Right forelimb (tissue), 1 donor: ENCODE data around the gene FETUB.
"Not testable (repeated sequence)": the region's sequence is repeated elsewhere in the genome, so short reads cannot be mapped to it uniquely, and the experiment has no call there.

Source experiments
- DNase-seq: peaks from one replicate; pipeline ENCODE4 v3.0.0-alpha.2; 2018

The FETUB gene

GRCh38 chr3:186683979-186684378 lies 43.8 kb downstream of the FETUB start:
- no peak for DNase-seq

GRCh38 chr3:186686475-186686874 lies 46.3 kb downstream of the FETUB start:
- DNase-seq = not testable (repeated sequence)

- no peak for DNase-seq
Observed at GRCh38 chr3:186687120-186687651, 47.0 kb downstream of the FETUB start.

DNA sequence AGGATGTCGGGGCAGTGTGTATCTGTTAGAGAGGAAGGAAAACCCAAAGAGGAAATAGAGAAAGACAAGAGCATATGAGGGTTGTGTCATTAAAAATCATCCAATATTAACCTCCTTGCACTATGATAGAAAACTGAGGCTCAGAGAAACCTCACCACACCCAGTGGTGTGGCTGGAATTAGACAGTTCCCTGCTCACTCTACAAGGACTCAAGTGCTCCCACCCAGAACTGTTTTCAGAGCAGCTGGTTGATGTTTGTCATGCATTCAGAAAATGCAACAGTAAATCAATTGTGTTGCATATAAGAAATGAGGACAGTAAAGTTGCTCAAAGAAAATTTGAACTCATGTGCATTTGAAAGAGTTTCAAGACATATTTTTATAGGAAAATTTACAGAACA lies 50.1 kb downstream of the FETUB start:
- DNase-seq = not testable (repeated sequence)

- DNase-seq = no peak
Observed at GRCh38 chr3:186691676-186692075, 51.5 kb downstream of the FETUB start.

- no peak for DNase-seq
Observed at GRCh38 chr3:186693843-186694242, 53.6 kb downstream of the FETUB start.

DNA sequence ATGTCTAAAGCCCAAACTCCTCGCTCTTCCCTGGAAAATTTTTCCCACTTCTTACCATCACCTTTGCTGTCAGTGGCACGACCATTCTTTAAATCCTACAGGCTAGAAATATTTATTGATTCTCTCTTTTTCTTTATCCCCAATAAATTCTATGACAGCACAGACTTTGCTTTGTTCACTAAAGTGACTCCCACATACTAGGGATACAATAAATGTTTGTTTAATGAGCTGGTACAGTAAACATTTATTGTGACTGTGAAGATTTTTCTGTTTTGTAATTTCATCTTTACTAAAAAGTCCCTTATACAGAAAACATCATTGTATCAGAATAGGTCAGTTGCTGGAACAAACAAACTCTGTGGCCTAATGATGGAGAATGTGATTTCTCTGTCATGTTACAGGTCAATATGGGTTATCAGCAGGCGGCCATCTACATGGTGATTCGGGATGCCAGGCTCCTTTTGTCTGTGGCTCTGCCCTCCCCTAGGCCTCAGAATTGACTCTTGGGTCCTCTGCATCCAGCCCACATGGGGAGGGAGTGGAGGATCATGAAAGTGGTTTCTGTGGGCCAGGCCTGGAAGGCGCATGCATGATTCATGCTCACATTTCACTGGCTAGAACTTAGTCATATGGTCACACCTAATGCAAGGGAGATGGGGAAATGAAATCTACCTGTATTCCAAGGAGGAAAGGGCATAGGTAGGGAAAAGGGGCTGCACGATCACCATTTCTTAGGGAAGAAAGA lies 54.3 kb downstream of the FETUB start:
- DNase-seq = no peak

GRCh38 chr3:186696522-186696921 lies 56.3 kb downstream of the FETUB start:
- no peak for DNase-seq

DNA sequence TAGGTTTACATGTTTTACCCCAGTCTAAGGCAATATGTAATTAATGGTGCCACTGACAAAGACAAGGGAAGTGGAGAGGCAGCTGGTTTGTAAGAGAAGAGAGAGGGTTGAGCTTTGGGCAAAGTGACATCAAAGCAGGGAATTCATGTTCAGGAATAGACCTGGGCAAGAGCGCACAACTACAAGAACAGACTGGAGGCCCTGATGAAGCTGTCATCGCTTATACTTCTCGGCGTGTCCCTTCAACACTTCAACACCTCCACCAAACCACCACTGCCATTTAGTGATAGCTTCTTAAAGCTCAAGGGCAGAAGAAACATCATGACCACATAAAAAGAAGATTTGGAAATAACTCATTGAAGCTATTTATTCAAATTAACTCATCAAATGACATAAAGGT lies 57.3 kb downstream of the FETUB start:
- no peak for DNase-seq

GRCh38 chr3:186700267-186700666 lies 60.1 kb downstream of the FETUB start:
- DNase-seq = no peak

DNA sequence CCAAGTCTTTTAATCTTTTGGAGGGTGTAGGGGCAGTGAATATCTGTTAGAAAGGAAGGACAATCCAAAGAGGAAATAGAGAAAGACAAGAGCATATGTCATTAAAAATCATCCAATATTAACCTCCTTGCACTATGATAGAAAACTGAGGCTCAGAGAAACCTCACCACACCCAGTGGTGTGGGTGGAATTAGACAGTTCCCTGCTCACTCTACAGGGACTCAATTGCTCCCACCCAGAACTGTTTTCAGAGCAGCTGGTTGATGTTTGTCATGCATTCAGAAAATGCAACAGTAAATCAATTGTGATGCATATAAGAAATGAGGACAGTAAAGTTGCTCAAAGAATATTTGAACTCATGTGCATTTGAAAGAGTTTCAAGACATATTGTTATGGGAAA lies 62.3 kb downstream of the FETUB start:
- DNase-seq = not testable (repeated sequence)
